Fibroblast of the aortic adventitia (primary cell): Measurements from ENCODE around the gene ABL1. TPM values are rescaled to one million over a fixed set of nuclear protein-coding genes. Genes with fewer than 3 reads are reported as not detected.
"Not testable (repeated sequence)": the region's sequence is repeated elsewhere in the genome, so short reads cannot be mapped to it uniquely, and the experiment has no call there.

Source experiments
- DNase-seq: peaks from one replicate; pipeline ENCODE4 v3.0.0-alpha.2; 2010; ENCODE audit warnings: low read depth
- H3K4me3 ChIP-seq: 2 replicates; pipeline ENCODE4 v1.5.1; 2011; ENCODE audit warnings: low read depth, mild to moderate bottlenecking, control low read depth, low read length, moderate library complexity
- total RNA-seq: library from RNA; depleted of rRNA; stranded (reverse); fragments of >200 nt; gene quantifications from 2 replicates; pipeline ENCODE4 v1.2.3, GENCODE V29; 2012; ENCODE audit warnings: low replicate concordance
- TF ChIP-seq, protein P1 (sequence below): IDR thresholded peaks from 2 replicates; pipeline ENCODE4 v1.5.1; 2011; ENCODE audit warnings: mild to moderate bottlenecking, low read length, control low read depth, inconsistent platforms; ENCODE audit not compliant: insufficient read depth

Gene ABL1
- total RNA-seq, 1 donor = 73.3 TPM

DNA sequence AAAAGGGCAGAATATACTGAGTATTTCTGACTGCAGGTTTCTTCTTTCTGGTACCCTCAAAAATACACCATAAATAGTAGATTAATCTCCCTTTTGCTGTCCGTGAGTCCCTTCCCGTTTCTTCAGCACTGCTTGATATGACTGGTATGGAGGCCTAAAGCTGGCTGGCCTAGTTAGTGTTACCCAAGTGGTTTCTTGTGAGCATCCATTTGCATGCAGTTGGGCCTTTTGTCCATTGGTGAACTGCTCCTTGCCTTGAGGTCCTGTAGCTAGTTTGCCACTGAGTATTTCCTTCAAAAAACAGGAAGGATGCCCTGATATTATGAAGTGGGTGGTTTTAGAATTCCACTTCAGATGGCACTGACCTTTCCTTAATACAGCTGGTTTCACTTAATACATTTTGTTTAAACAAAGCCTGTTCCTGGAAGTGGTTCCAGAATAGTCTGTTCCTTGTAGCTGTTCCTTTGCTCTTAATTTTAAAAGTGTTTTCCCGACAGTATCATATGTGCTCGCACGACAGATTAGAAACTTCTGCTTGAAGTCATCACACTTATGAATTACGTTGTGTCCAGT is 40.0 kb upstream of the ABL1 start:
- DNase-seq = peak; percentile 73
- TF ChIP-seq, protein P1, sequence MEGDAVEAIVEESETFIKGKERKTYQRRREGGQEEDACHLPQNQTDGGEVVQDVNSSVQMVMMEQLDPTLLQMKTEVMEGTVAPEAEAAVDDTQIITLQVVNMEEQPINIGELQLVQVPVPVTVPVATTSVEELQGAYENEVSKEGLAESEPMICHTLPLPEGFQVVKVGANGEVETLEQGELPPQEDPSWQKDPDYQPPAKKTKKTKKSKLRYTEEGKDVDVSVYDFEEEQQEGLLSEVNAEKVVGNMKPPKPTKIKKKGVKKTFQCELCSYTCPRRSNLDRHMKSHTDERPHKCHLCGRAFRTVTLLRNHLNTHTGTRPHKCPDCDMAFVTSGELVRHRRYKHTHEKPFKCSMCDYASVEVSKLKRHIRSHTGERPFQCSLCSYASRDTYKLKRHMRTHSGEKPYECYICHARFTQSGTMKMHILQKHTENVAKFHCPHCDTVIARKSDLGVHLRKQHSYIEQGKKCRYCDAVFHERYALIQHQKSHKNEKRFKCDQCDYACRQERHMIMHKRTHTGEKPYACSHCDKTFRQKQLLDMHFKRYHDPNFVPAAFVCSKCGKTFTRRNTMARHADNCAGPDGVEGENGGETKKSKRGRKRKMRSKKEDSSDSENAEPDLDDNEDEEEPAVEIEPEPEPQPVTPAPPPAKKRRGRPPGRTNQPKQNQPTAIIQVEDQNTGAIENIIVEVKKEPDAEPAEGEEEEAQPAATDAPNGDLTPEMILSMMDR = no peak
- no peak overlapping the region for H3K4me3 ChIP-seq

DNA sequence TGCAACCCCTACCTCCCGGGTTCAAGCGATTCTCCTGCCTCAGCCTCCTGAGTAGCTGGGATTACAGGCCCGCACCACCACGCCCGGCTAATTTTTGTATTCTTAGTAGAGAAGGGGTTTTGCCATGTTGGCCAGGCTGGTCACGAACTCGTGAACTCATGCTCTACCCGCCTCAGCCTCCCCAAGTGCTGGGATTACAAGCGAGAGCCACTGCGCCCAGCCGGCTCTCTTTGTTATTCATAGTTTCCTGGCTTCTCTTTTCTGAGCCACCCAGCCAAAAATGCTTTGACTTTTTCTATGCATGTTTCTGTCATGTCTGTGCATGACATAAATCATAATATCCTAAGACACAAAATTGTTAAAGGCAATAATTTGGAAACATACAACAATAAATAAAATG is 31.9 kb upstream of the ABL1 start:
- DNase-seq, H3K4me3 ChIP-seq: not testable (repeated sequence)

DNA sequence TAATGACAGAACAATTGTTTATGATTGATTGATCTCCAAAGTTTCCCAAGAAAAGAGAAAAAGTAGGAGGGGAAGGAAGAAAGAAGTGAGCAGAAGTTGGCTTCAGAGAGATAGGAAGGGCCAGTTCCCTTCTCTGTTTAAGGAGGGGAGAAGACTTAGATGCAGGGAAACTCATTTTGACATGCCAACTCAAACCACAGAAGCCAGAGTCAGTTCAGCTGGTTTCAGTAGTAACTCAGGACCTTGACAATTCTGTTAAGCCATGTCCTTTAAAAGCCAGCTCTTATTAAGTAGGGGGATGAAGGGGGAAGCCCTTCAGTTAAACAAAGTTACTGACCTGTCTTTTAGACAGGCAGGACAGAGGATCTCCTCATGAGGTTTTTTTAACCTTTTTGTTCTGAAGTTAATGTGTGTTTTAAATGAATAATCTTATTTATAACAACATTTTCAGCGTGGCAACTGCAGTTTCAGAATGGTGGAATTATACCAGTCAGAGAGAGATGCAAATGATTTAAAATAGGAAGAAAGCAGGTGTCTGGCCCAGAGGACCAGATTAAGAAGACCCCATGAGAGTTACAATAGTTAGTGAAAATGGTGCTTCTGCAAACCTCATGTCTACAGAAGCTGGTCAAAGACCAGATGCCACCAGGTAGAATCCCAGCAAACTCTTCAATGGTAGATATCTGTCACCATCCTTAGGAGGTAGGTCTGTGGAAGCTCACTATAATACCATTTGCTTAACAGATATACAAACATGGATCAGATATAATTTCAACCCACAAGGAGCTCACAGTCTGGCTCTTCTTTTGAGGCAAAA is 29.3 kb upstream of the ABL1 start:
- TF ChIP-seq, protein P1 = no peak
- DNase-seq = peak; percentile 36
- H3K4me3 ChIP-seq = no peak overlapping the region

DNA sequence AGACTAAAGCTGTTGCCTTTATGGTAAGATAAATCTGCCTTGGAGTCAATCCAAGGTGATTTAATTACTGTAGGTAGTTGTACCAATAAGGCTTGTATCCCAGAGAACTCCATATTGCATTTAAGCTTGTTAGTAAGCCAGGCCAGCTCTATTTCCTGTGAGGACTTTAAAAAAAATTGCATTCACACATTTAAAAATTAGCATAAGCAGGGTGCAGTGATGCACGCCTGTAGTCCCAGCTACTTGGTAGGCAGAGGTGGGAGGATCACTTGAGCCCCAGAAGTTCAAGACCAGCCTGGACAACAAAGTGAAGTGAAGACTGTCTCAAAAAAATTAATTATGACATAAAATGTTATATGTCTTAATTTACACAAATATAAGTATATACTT is 28.7 kb upstream of the ABL1 start:
- no peak for DNase-seq
- TF ChIP-seq, protein P1 = no peak
- H3K4me3 ChIP-seq = no peak overlapping the region

DNA sequence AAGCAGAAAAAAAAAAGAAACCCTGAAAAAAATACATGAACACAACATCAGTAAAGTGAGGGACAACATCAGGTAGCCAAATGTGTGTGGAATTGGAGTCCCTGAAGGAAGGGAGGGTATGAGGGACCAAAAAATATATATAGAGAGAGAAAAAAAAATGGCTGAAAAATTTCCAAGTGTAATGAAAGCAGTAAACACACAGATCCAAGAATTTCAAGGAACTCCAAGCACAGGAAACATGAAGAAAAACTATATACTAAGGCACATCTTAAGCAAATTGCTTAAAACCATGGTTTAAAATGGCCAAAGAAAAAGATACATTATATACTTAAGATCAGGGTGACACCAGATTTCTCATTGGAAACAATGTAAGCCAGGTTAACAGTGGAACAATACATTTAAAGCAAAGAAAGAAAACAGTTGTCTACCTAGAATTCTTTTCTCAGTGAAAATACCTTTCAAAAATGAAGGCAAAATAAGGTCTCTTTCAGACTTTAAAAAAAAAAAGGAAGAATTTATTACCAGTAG is 24.4 kb upstream of the ABL1 start:
- H3K4me3 ChIP-seq = no peak overlapping the region
- TF ChIP-seq, protein P1 = no peak
- DNase-seq = no peak

DNA sequence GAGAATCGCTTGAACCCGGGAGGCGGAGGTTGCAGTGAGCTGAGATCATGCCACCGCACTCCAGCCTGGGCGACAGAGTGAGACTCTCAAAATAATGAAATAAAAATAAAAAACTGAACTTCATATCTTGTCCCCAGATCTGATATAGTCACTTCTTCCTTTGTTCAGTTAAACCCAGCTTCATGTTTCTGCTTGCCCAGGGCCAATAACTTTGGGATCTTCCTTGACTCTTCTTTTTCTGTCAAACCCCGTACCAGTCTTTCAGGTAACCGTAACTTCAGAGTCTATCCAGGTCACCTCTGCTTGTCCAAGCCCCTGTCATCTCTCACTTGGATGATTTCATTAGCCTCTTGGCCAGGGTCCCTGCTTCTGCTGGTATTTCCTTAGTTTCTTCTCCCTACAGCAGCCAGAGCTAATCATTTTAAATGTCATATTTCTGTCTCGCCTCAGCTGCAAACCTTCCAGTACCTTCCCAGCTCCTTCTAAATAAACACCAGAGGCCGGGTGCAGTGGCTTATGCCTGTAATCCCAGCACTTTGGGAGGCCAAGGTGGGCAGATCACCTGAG is 19.7 kb upstream of the ABL1 start:
- TF ChIP-seq, protein P1 = no peak
- H3K4me3 ChIP-seq = no peak overlapping the region
- no peak for DNase-seq

DNA sequence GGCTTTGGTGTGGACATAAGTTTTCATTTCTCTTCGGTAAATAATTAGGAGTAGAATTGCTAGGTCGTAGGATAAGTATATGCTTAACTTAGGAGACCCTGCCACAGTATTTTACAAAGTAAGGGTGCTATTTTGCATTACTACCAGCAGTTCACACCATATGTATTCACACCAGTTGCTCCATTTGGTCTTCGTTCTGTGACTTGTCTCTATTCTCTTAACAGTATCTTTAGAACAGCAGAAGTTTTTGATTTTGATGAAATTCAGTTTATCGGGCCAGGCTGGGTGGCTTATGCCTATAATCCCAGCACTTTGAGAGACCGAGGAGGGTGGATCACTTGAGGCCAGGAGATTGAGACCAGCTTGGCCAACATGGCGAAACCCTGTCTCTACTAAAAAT is 17.1 kb upstream of the ABL1 start:
- no peak overlapping the region for H3K4me3 ChIP-seq
- TF ChIP-seq, protein P1 = no peak
- DNase-seq = no peak
